NT2/D1 (cell line): ENCODE results near the gene DCDC1.

Source experiments
- YY1 ChIP-seq: IDR thresholded peaks from 2 replicates; pipeline ENCODE4 v1.6.1; 2011; ENCODE audit not compliant: insufficient read length, insufficient read depth
- ZNF274 ChIP-seq: IDR thresholded peaks from 2 replicates; pipeline ENCODE4 v1.6.1; 2011; ENCODE audit warnings: mild to moderate bottlenecking, low read depth, low read length

DNA sequence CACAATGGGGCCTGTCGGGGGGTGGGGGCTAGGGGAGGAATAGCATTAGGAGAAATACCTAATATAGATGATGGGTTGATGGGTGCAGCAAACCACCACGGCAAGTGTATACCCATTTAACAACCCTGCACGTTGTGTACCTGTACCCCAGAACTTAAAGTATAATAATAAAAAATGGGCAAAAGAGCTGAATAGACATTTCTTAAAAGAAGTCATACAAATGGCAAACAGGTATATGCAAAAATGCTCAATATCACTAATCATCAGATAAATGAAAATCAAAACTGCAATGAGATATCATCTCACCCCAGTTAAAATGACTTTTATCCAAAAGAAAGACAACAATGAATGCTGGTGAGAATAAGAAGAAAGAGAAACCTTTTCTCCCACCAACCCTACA is 419.7 kb downstream of the DCDC1 start:
- no peak for TF ChIP-seq ZNF274
- no peak for TF ChIP-seq YY1
